Transverse colon (tissue), 3 donors: ENCODE results near the gene TSPAN8.

Experiments used
- CTCF ChIP-seq, 5 experiments: fragments of 200-600 bp in 3 of 5; fragments of 450-650 bp in 2 of 5; sonication (generic) in 3 of 5; IDR thresholded peaks; 1 replicate in 2 of 5; 2 replicates in 3 of 5; pipeline ENCODE4 v1.5.1; 2016 to 2017; ENCODE audit warnings: antibody characterized with exemption in 5 of 5, inconsistent platforms in 3 of 5, mild to moderate bottlenecking in 2 of 5, moderate library complexity in 1 of 5
- EP300 ChIP-seq: sonication (generic); formaldehyde crosslinking; IDR thresholded peaks from one replicate; pipeline ENCODE4 v1.6.1; 2017; ENCODE audit warnings: antibody characterized with exemption, low read depth

GRCh38 chr12:71124835-71125460, 32.9 kb downstream of the TSPAN8 start:
- TF ChIP-seq CTCF (IDR thresholded peaks at IDR 0.05) (no peak), EP300 (no peak)
